ENCODE results near the gene MITF.

MITF gene

GRCh38 chr3:69699183-69699582 is 40.1 kb upstream of the MITF start:
- Histone ChIP-seq H3K79me1 (replicated peaks; ENCODE audit: low read length, poor library complexity, severe bottlenecking) (no peaks in the 10 kb centered on the region), H3K9ac (ENCODE audit: low read length) (no peak overlapping the region), H2AK5ac (ENCODE audit: low read length, severe bottlenecking) (no peak overlapping the region), H2BK5ac (ENCODE audit: low read depth, low read length, poor library complexity, severe bottlenecking) (no peak overlapping the region), H3K14ac (ENCODE audit: low read length in 2 of 2) (no peak overlapping the region), H4K8ac (ENCODE audit: low read length) (no peak overlapping the region), H3K36me3 (ENCODE audit: control insufficient read depth in 1 of 2, insufficient read depth in 2 of 2, low read depth in 1 of 2, low read length in 2 of 2) (no peaks in the 10 kb centered on the region), H2BK12ac (ENCODE audit: low read length in 2 of 2) (no peak overlapping the region), H3K4ac (ENCODE audit: low read depth in 1 of 2, low read length in 2 of 2) (no peak overlapping the region), H3K27me3 (ENCODE audit: control insufficient read depth in 1 of 2, insufficient read depth in 1 of 2, low read length in 2 of 2) (no peaks in the 10 kb centered on the region), H3K4me1 (ENCODE audit: control insufficient read depth, insufficient read depth, low read depth, low read length) (no peaks in the 10 kb centered on the region), H3K23ac (ENCODE audit: low read length in 2 of 2) (no peak overlapping the region), H3K18ac (ENCODE audit: low read depth in 1 of 2, low read length in 2 of 2) (no peak overlapping the region), H2AFZ (ENCODE audit: low read depth, low read length) (no peak overlapping the region), H3K27ac (ENCODE audit: low read length, poor library complexity, severe bottlenecking) (no peak overlapping the region), H3K4me3 (ENCODE audit: insufficient read depth in 1 of 2, low read depth in 1 of 2, low read length in 2 of 2) (no peak overlapping the region), H3K9me3 (ENCODE audit: control insufficient read depth, low read length) (peaks cover 11% of the 10 kb centered on the region), H4K91ac (ENCODE audit: low read length) (no peak overlapping the region), H3K4me2 (ENCODE audit: low read length, poor library complexity, severe bottlenecking) (no peak overlapping the region), H2BK120ac (ENCODE audit: low read depth, low read length) (no peak overlapping the region), H2BK15ac (ENCODE audit: low read depth, poor library complexity, severe bottlenecking) (no peak overlapping the region)
- 83% methylated on average over 1 of the region's 1 CpG for WGBS
- no peak for DNase-seq

GRCh38 chr3:69700949-69701348 is 38.3 kb upstream of the MITF start:
- no peak overlapping the region for H2BK15ac ChIP-seq (ENCODE audit: low read depth, poor library complexity, severe bottlenecking)

GRCh38 chr3:69710153-69710977 is 28.9 kb upstream of the MITF start:
- H3K18ac ChIP-seq (ENCODE audit: low read depth in 1 of 2, low read length in 2 of 2) = no peak overlapping the region
- H2BK5ac ChIP-seq (ENCODE audit: low read depth, low read length, poor library complexity, severe bottlenecking) = no peak overlapping the region
- no peaks in the 10 kb centered on the region for H3K36me3 ChIP-seq (ENCODE audit: control insufficient read depth in 1 of 2, insufficient read depth in 2 of 2, low read depth in 1 of 2, low read length in 2 of 2)
- H3K27ac ChIP-seq (ENCODE audit: low read length, poor library complexity, severe bottlenecking) = no peak overlapping the region
- no peak overlapping the region for H2BK12ac ChIP-seq (ENCODE audit: low read length in 2 of 2)
- DNase-seq = peak; percentile 80
- no peaks in the 10 kb centered on the region for H3K9me3 ChIP-seq (ENCODE audit: control insufficient read depth, low read length)
- H4K8ac ChIP-seq (ENCODE audit: low read length) = no peak overlapping the region
- H2BK15ac ChIP-seq (ENCODE audit: low read depth, poor library complexity, severe bottlenecking) = no peak overlapping the region
- H3K9ac ChIP-seq (ENCODE audit: low read length) = no peak overlapping the region
- no peak overlapping the region for H3K4me2 ChIP-seq (ENCODE audit: low read length, poor library complexity, severe bottlenecking)
- H2AK5ac ChIP-seq (ENCODE audit: low read length, severe bottlenecking) = no peak overlapping the region
- H2AFZ ChIP-seq (ENCODE audit: low read depth, low read length) = no peak overlapping the region
- H3K27me3 ChIP-seq (ENCODE audit: control insufficient read depth in 1 of 2, insufficient read depth in 1 of 2, low read length in 2 of 2) = no peaks in the 10 kb centered on the region
- WGBS = 66% methylated on average over 3 of the region's 4 CpGs
- no peak overlapping the region for H3K4ac ChIP-seq (ENCODE audit: low read depth in 1 of 2, low read length in 2 of 2)
- no peaks in the 10 kb centered on the region for H3K79me1 ChIP-seq (replicated peaks; ENCODE audit: low read length, poor library complexity, severe bottlenecking)
- no peak overlapping the region for H3K23ac ChIP-seq (ENCODE audit: low read length in 2 of 2)
- H4K91ac ChIP-seq (ENCODE audit: low read length) = no peak overlapping the region
- no peak overlapping the region for H3K4me3 ChIP-seq (ENCODE audit: insufficient read depth in 1 of 2, low read depth in 1 of 2, low read length in 2 of 2)
- H3K14ac ChIP-seq (ENCODE audit: low read length in 2 of 2) = no peak overlapping the region
- no peak overlapping the region for H2BK120ac ChIP-seq (ENCODE audit: low read depth, low read length)
- H3K4me1 ChIP-seq (ENCODE audit: control insufficient read depth, insufficient read depth, low read depth, low read length) = peaks cover 1% of the 10 kb centered on the region

More at GRCh38 chr3:69700949-69701348, 38.3 kb upstream of the MITF start:
- H3K4me2 ChIP-seq (ENCODE audit: low read length, poor library complexity, severe bottlenecking) = no peak overlapping the region
- H3K79me1 ChIP-seq (replicated peaks; ENCODE audit: low read length, poor library complexity, severe bottlenecking) = no peaks in the 10 kb centered on the region
- H2BK5ac ChIP-seq (ENCODE audit: low read depth, low read length, poor library complexity, severe bottlenecking) = no peak overlapping the region
- no peak overlapping the region for H3K27ac ChIP-seq (ENCODE audit: low read length, poor library complexity, severe bottlenecking)
- H3K36me3 ChIP-seq (ENCODE audit: control insufficient read depth in 1 of 2, insufficient read depth in 2 of 2, low read depth in 1 of 2, low read length in 2 of 2) = no peaks in the 10 kb centered on the region
- no peak overlapping the region for H4K8ac ChIP-seq (ENCODE audit: low read length)
- no peak for DNase-seq
- 100% methylated on average over 1 of the region's 1 CpG for WGBS
- no peak overlapping the region for H3K9ac ChIP-seq (ENCODE audit: low read length)
- H3K23ac ChIP-seq (ENCODE audit: low read length in 2 of 2) = no peak overlapping the region
- H3K18ac ChIP-seq (ENCODE audit: low read depth in 1 of 2, low read length in 2 of 2) = no peak overlapping the region
- no peak overlapping the region for H4K91ac ChIP-seq (ENCODE audit: low read length)
- H3K27me3 ChIP-seq (ENCODE audit: control insufficient read depth in 1 of 2, insufficient read depth in 1 of 2, low read length in 2 of 2) = no peaks in the 10 kb centered on the region
- peaks cover 11% of the 10 kb centered on the region for H3K9me3 ChIP-seq (ENCODE audit: control insufficient read depth, low read length)
- no peak overlapping the region for H3K14ac ChIP-seq (ENCODE audit: low read length in 2 of 2)
- no peak overlapping the region for H3K4me3 ChIP-seq (ENCODE audit: insufficient read depth in 1 of 2, low read depth in 1 of 2, low read length in 2 of 2)
- H3K4ac ChIP-seq (ENCODE audit: low read depth in 1 of 2, low read length in 2 of 2) = no peak overlapping the region
- no peak overlapping the region for H2BK120ac ChIP-seq (ENCODE audit: low read depth, low read length)
- H2BK12ac ChIP-seq (ENCODE audit: low read length in 2 of 2) = no peak overlapping the region
- H2AK5ac ChIP-seq (ENCODE audit: low read length, severe bottlenecking) = no peak overlapping the region
- H3K4me1 ChIP-seq (ENCODE audit: control insufficient read depth, insufficient read depth, low read depth, low read length) = no peaks in the 10 kb centered on the region
- H2AFZ ChIP-seq (ENCODE audit: low read depth, low read length) = no peak overlapping the region

GRCh38 chr3:69712269-69712668 is 27.0 kb upstream of the MITF start:
- H3K14ac ChIP-seq (ENCODE audit: low read length in 2 of 2) = no peak overlapping the region
- H4K91ac ChIP-seq (ENCODE audit: low read length) = no peak overlapping the region
- no peak overlapping the region for H3K27ac ChIP-seq (ENCODE audit: low read length, poor library complexity, severe bottlenecking)
- no peak overlapping the region for H3K4ac ChIP-seq (ENCODE audit: low read depth in 1 of 2, low read length in 2 of 2)
- no peak overlapping the region for H2AK5ac ChIP-seq (ENCODE audit: low read length, severe bottlenecking)
- 94% methylated on average over 5 of the region's 5 CpGs for WGBS
- no peak overlapping the region for H3K4me2 ChIP-seq (ENCODE audit: low read length, poor library complexity, severe bottlenecking)
- no peak overlapping the region for H2AFZ ChIP-seq (ENCODE audit: low read depth, low read length)
- H3K27me3 ChIP-seq (ENCODE audit: control insufficient read depth in 1 of 2, insufficient read depth in 1 of 2, low read length in 2 of 2) = no peaks in the 10 kb centered on the region
- H3K18ac ChIP-seq (ENCODE audit: low read depth in 1 of 2, low read length in 2 of 2) = no peak overlapping the region
- no peak overlapping the region for H3K9ac ChIP-seq (ENCODE audit: low read length)
- H2BK12ac ChIP-seq (ENCODE audit: low read length in 2 of 2) = no peak overlapping the region
- no peaks in the 10 kb centered on the region for H3K9me3 ChIP-seq (ENCODE audit: control insufficient read depth, low read length)
- no peaks in the 10 kb centered on the region for H3K79me1 ChIP-seq (replicated peaks; ENCODE audit: low read length, poor library complexity, severe bottlenecking)
- DNase-seq = no peak
- no peak overlapping the region for H3K23ac ChIP-seq (ENCODE audit: low read length in 2 of 2)
- H2BK120ac ChIP-seq (ENCODE audit: low read depth, low read length) = no peak overlapping the region
- H2BK15ac ChIP-seq (ENCODE audit: low read depth, poor library complexity, severe bottlenecking) = no peak overlapping the region
- peaks cover 1% of the 10 kb centered on the region for H3K4me1 ChIP-seq (ENCODE audit: control insufficient read depth, insufficient read depth, low read depth, low read length)
- no peak overlapping the region for H3K4me3 ChIP-seq (ENCODE audit: insufficient read depth in 1 of 2, low read depth in 1 of 2, low read length in 2 of 2)
- H2BK5ac ChIP-seq (ENCODE audit: low read depth, low read length, poor library complexity, severe bottlenecking) = no peak overlapping the region
- H4K8ac ChIP-seq (ENCODE audit: low read length) = no peak overlapping the region
- no peaks in the 10 kb centered on the region for H3K36me3 ChIP-seq (ENCODE audit: control insufficient read depth in 1 of 2, insufficient read depth in 2 of 2, low read depth in 1 of 2, low read length in 2 of 2)
